ENCODE measurements around the gene DAGLB. TPM values are rescaled to one million over a fixed set of nuclear protein-coding genes. Genes with fewer than 3 reads are reported as not detected.
A peak's percentile ranks its signal among the peaks of the same experiment; 100 is the strongest.

DAGLB gene
- total and polyA plus RNA-seq, 2 of the 8 experiments (the other 6 are each of a cell fraction or from before 2014, with no cell fraction given) = 27.0 to 39.6 TPM

DNA sequence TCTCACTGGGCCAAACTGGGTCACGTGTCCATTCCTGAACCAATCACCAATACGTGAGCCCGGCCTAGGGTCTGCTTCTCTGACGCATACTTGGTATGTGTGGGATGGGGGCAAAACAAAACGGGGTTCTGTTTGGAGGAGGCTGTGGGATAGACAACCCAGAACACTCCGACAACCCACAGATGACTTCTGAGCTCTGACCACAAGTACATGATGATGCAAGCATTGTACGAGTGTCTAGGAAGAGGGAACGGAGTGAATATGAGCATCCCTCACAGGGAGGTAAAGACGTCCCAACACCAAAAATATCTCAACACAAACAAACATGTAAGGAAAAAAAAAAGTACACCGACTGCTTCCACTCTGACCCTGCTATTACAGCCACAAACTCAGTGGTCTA is 5.6 kb downstream of the DAGLB start:
- Histone ChIP-seq H3K14ac (ENCODE audit: insufficient read length) (no peak overlapping the region), H3K23me2 (ENCODE audit: low read depth, low read length) (no peaks in the 10 kb centered on the region; the same call in 1 of the 2 replicates), H3K4me1 (replicated peaks in 1 of 4; ENCODE audit: control insufficient read depth in 3 of 4, insufficient read depth in 4 of 4, low read length in 3 of 4) (no peaks in the 10 kb centered on the region; a peak in 1 of 7 replicates), H4K5ac (ENCODE audit: insufficient read length, low read depth, low read length) (no peak overlapping the region), H2BK12ac (ENCODE audit: low read depth, low read length) (no peak overlapping the region), H3K4me3 (ENCODE audit: extremely low read depth in 1 of 4, insufficient read depth in 2 of 4, low read depth in 3 of 4, low read length in 4 of 4) (no peak overlapping the region), H3K36me3 (ENCODE audit: control insufficient read depth in 2 of 4, insufficient read depth in 4 of 4, low read length in 3 of 4) (peaks cover 7 to 46% (median 29%) of the 10 kb centered on the region in 4 experiments), H3K27ac (ENCODE audit: low read depth, low read length) (peak overlapping the region; percentile 31; the same call in 1 of the 2 replicates), H3K79me2 (ENCODE audit: control insufficient read depth in 1 of 2, insufficient read depth in 2 of 2, low read length in 2 of 2) (peaks cover 12 to 85% of the 10 kb centered on the region in 2 experiments), H2AFZ (ENCODE audit: low read length) (no peak overlapping the region), H2BK20ac (ENCODE audit: low read length) (no peak overlapping the region), H4K20me1 (replicated peaks in 1 of 2; ENCODE audit: control insufficient read depth in 1 of 2, insufficient read depth in 2 of 2, low read length in 2 of 2) (peaks cover 6 to 21% of the 10 kb centered on the region in 2 experiments), H2BK15ac (ENCODE audit: low read length) (no peak overlapping the region), H3K79me1 (ENCODE audit: low read depth, low read length) (peaks cover 14% of the 10 kb centered on the region), H3K9me3 (ENCODE audit: insufficient read depth in 2 of 2, low read depth in 1 of 2, low read length in 1 of 2) (no peaks in the 10 kb centered on the region), H2BK120ac (replicated peaks; ENCODE audit: low read depth, low read length) (no peak overlapping the region), H3K27me3 (replicated peaks in 1 of 4; ENCODE audit: control insufficient read depth in 3 of 4, extremely low read depth in 1 of 4, insufficient read depth in 3 of 4, low read length in 3 of 4) (no peaks in the 10 kb centered on the region), H2BK5ac (ENCODE audit: low read depth, low read length) (no peak overlapping the region), H3K9ac (replicated peaks in 1 of 4; ENCODE audit: extremely low read depth in 1 of 4, low read depth in 3 of 4, low read length in 3 of 4) (no peak overlapping the region), H4K8ac (ENCODE audit: extremely low read depth, insufficient read depth, low read length) (no peak overlapping the region), H2AK5ac (ENCODE audit: low read depth, low read length) (no peak overlapping the region), H3K23ac (ENCODE audit: insufficient read length) (no peak overlapping the region), H3K4me2 (ENCODE audit: insufficient read depth in 1 of 2, low read depth in 2 of 2, low read length in 2 of 2) (no peak overlapping the region), H3K18ac (ENCODE audit: extremely low read depth, low read length) (no peak overlapping the region), H4K91ac (replicated peaks; ENCODE audit: insufficient read length, low read length) (no peak overlapping the region), H3K56ac (replicated peaks; ENCODE audit: insufficient read length, low read depth, low read length) (no peak overlapping the region), H3K4ac (replicated peaks; ENCODE audit: insufficient read length, low read depth, low read length) (no peak overlapping the region)
- FAIRE-seq = no peak
- 94% methylated on average over 10 of the region's 10 CpGs; no CpG with 5 or more reads in 1 of the 2 experiments for WGBS, 2 experiments (ENCODE audit: extremely low coverage in 1 of 2, insufficient coverage in 1 of 2, insufficient read length in 1 of 2, insufficient replicate concordance in 2 of 2, low coverage in 1 of 2, low lambda C conversion rate in 2 of 2, missing lambda C conversion rate in 1 of 2)
- POLR2A ChIA-PET (ENCODE audit: partially characterized antibody) = interaction anchor here (0.9 to 2.5 kb wide), 3 partner anchors 12 to 38 kb away, joined by 3 to 7 read pairs (median 4); no protein-coding TSS in a partner anchor
- CTCF ChIA-PET (ENCODE audit: partially characterized antibody) = interaction anchor here (1.1 to 1.3 kb wide), 2 partner anchors 10 to 73 kb away, joined by 3 read pairs; no protein-coding TSS in a partner anchor
- no peak for DNase-seq (ENCODE audit: low read depth in 1 of 2, low spot score in 2 of 2)
- TF ChIP-seq BRCA1 (IDR thresholded peaks at IDR 0.05; ENCODE audit: low read depth, low read length) (no peak), HDAC2 (IDR thresholded peaks at IDR 0.05; ENCODE audit: borderline replicate concordance in 1 of 2, low read depth in 2 of 2, low read length in 2 of 2) (no peak), MAFK (IDR thresholded peaks at IDR 0.05; ENCODE audit: low read depth, low read length) (no peak), SRF (IDR thresholded peaks at IDR 0.05; ENCODE audit: low read depth, low read length) (no peak), SUZ12 (IDR thresholded peaks at IDR 0.05; ENCODE audit: low read length) (no peak), NRF1 (IDR thresholded peaks at IDR 0.05; ENCODE audit: low read depth, low read length) (no peak), FOSL1 (IDR thresholded peaks at IDR 0.05; ENCODE audit: insufficient read depth, low read depth, low read length) (no peak), RFX5 (IDR thresholded peaks at IDR 0.05; ENCODE audit: borderline replicate concordance, low read depth, low read length) (no peak), SIRT6 (IDR thresholded peaks at IDR 0.05; ENCODE audit: low read length) (no peak), CHD2 (IDR thresholded peaks at IDR 0.05; ENCODE audit: low read length) (no peak), CTBP2 (IDR thresholded peaks at IDR 0.05; ENCODE audit: borderline replicate concordance, insufficient read depth, insufficient read length, low read length) (no peak), EGR1 (IDR thresholded peaks at IDR 0.05; ENCODE audit: borderline replicate concordance, low read depth, low read length) (no peak), CEBPB (IDR thresholded peaks at IDR 0.05; ENCODE audit: low read depth, low read length) (no peak)
- TF ChIP-seq, protein P1, sequence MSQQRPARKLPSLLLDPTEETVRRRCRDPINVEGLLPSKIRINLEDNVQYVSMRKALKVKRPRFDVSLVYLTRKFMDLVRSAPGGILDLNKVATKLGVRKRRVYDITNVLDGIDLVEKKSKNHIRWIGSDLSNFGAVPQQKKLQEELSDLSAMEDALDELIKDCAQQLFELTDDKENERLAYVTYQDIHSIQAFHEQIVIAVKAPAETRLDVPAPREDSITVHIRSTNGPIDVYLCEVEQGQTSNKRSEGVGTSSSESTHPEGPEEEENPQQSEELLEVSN (IDR thresholded peaks at IDR 0.05) = no peak
